Tibial artery (tissue), 4 donors: ENCODE results near the gene PRKCB.

ENCODE experiments used
- DNase-seq, 2 donors: peaks; one replicate each; pipeline ENCODE4 v3.0.0-alpha.2; 2019
- H3K27ac ChIP-seq, 2 donors: fragments of 200-600 bp; sonication (generic) in 1 of 2; 1 replicate in 1 of 2; 2 replicates in 1 of 2; pipeline ENCODE4 v1.5.1; 2018 to 2019; ENCODE audit warnings: mild to moderate bottlenecking in 1 of 2
- H3K27me3 ChIP-seq, 2 donors: fragments of 200-600 bp; sonication (generic) in 1 of 2; one replicate each; pipeline versions ENCODE4 v1.5.1 to v1.6.0; 2016 to 2019
- H3K36me3 ChIP-seq, 3 donors: fragments of 200-600 bp; sonication (generic) in 2 of 3; one replicate each; pipeline ENCODE4 v1.5.1; 2016 to 2019; ENCODE audit warnings: mild to moderate bottlenecking in 2 of 3
- H3K4me1 ChIP-seq, 4 donors: fragments of 200-600 bp; sonication (generic) in 2 of 4; 1 replicate in 3 of 4; 2 replicates in 1 of 4; pipeline ENCODE4 v1.5.1; 2016 to 2019
- H3K4me3 ChIP-seq, 2 donors: fragments of 200-600 bp; sonication (generic) in 1 of 2; 1 replicate in 1 of 2; 2 replicates in 1 of 2; pipeline ENCODE4 v1.5.1; 2018 to 2019; ENCODE audit warnings: mild to moderate bottlenecking in 2 of 2
- H3K9me3 ChIP-seq, 3 donors: fragments of 200-600 bp; sonication (generic) in 1 of 3; one replicate each; pipeline ENCODE4 v1.5.1; 2016 to 2019
- intact Hi-C: fragments of 100-400 bp; cut with DNase I; formaldehyde crosslinking; loops from one replicate; pipeline ENCODE4 v1.15.0; 2023; ENCODE audit warnings: low total_unique reads
- TF ChIP-seq, protein P1 (sequence below), 2 experiments: fragments of 200-600 bp in 1 of 2; fragments of 450-650 bp in 1 of 2; IDR thresholded peaks; one replicate each; pipeline ENCODE4 v1.5.1; 2017 to 2019; ENCODE audit warnings: antibody characterized with exemption in 2 of 2, mild to moderate bottlenecking in 1 of 2, moderate library complexity in 1 of 2

The PRKCB gene

GRCh38 chr16:24174504-24174903 is 338.7 kb downstream of the PRKCB start:
- TF ChIP-seq, protein P1, sequence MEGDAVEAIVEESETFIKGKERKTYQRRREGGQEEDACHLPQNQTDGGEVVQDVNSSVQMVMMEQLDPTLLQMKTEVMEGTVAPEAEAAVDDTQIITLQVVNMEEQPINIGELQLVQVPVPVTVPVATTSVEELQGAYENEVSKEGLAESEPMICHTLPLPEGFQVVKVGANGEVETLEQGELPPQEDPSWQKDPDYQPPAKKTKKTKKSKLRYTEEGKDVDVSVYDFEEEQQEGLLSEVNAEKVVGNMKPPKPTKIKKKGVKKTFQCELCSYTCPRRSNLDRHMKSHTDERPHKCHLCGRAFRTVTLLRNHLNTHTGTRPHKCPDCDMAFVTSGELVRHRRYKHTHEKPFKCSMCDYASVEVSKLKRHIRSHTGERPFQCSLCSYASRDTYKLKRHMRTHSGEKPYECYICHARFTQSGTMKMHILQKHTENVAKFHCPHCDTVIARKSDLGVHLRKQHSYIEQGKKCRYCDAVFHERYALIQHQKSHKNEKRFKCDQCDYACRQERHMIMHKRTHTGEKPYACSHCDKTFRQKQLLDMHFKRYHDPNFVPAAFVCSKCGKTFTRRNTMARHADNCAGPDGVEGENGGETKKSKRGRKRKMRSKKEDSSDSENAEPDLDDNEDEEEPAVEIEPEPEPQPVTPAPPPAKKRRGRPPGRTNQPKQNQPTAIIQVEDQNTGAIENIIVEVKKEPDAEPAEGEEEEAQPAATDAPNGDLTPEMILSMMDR (IDR thresholded peaks at IDR 0.05): no peak
- Histone ChIP-seq H3K27ac (no peak overlapping the region), H3K4me1 (no peaks in the 10 kb centered on the region), H3K9me3 (no peaks in the 10 kb centered on the region), H3K36me3 (no peaks in the 10 kb centered on the region), H3K4me3 (no peak overlapping the region), H3K27me3 (no peaks in the 10 kb centered on the region)
- intact Hi-C loops: no loop called here
- no peak for DNase-seq

GRCh38 chr16:24174957-24175356 is 339.2 kb downstream of the PRKCB start:
- no peaks in the 10 kb centered on the region for H3K9me3 ChIP-seq
- H3K4me1 ChIP-seq: no peaks in the 10 kb centered on the region
- TF ChIP-seq, protein P1 (IDR thresholded peaks at IDR 0.05): no peak
- intact Hi-C loops: no loop called here
- no peaks in the 10 kb centered on the region for H3K27me3 ChIP-seq
- H3K36me3 ChIP-seq: no peaks in the 10 kb centered on the region
- no peak overlapping the region for H3K4me3 ChIP-seq
- DNase-seq: no peak
- no peak overlapping the region for H3K27ac ChIP-seq

GRCh38 chr16:24178496-24178895 is 342.7 kb downstream of the PRKCB start:
- TF ChIP-seq, protein P1 (IDR thresholded peaks at IDR 0.05): no peak

GRCh38 chr16:24180451-24180850 is 344.7 kb downstream of the PRKCB start:
- Histone ChIP-seq H3K27ac (no peak overlapping the region), H3K4me3 (no peak overlapping the region), H3K27me3 (no peaks in the 10 kb centered on the region), H3K4me1 (no peaks in the 10 kb centered on the region), H3K36me3 (peaks cover 0 to 6% (median 0%) of the 10 kb centered on the region in 3 donors), H3K9me3 (no peaks in the 10 kb centered on the region)
- intact Hi-C loops: loop anchor here (10.0 kb wide), 1 partner anchor 56 kb away; no protein-coding TSS in a partner anchor
- TF ChIP-seq, protein P1 (IDR thresholded peaks at IDR 0.05): no peak
- DNase-seq: no peak

More at GRCh38 chr16:24178496-24178895, 342.7 kb downstream of the PRKCB start:
- no peak for DNase-seq
- intact Hi-C loops: no loop called here
- Histone ChIP-seq H3K4me3 (no peak overlapping the region), H3K4me1 (no peaks in the 10 kb centered on the region), H3K27me3 (no peaks in the 10 kb centered on the region), H3K9me3 (no peaks in the 10 kb centered on the region), H3K27ac (no peak overlapping the region), H3K36me3 (no peaks in the 10 kb centered on the region)

DNA sequence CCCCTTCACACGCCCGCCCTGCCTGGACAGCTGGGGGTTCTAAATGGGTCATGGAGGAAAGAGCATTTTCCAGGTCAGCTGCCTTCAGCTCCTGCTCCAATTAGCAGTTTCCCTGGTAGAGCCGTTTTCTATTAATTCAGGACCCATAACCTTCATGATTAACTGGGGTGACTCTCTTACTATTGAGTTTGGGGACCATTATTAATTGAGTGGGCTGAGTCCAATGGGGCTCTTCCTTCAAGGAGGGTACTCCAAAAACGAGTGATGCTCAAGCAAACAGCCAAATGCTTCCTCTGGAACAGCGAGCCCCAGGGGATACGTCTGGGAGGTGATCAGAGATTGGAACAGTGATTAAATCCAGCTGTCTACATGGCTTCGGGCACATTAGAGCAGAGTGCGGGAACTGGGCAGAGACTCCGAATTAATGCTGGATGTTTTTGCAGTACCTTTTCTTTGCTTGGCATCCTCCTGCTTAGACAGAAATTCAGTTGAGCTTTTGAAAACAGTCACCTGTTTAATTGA is 352.3 kb downstream of the PRKCB start:
- intact Hi-C loops: loop anchor here (10.0 kb wide), 1 partner anchor 63 kb away; no protein-coding TSS in a partner anchor
- H3K9me3 ChIP-seq: no peaks in the 10 kb centered on the region
- no peak overlapping the region for H3K27ac ChIP-seq
- H3K4me1 ChIP-seq: no peaks in the 10 kb centered on the region
- DNase-seq: no peak
- H3K36me3 ChIP-seq: peaks cover 0 to 13% (median 0%) of the 10 kb centered on the region in 3 donors
- no peak overlapping the region for H3K4me3 ChIP-seq
- H3K27me3 ChIP-seq: no peaks in the 10 kb centered on the region
- TF ChIP-seq, protein P1 (IDR thresholded peaks at IDR 0.05): no peak
